Parathyroid adenoma (tissue), 2 donors: Measurements from ENCODE around the gene NFIB.

ENCODE experiments used
- H2AFZ ChIP-seq: fragments of 300-600 bp; sonication (generic); one replicate; pipeline ENCODE4 v1.7.0; 2017; ENCODE audit warnings: antibody characterized with exemption, mild to moderate bottlenecking
- H3K27ac ChIP-seq: fragments of 300-600 bp; sonication (generic); one replicate; pipeline ENCODE4 v1.7.0; 2017
- H3K27me3 ChIP-seq: fragments of 300-600 bp; sonication (generic); one replicate; pipeline ENCODE4 v1.7.0; 2017; ENCODE audit warnings: low read length; ENCODE audit not compliant: control insufficient read depth, insufficient read depth
- H3K36me3 ChIP-seq: fragments of 300-600 bp; sonication (generic); one replicate; pipeline ENCODE4 v1.7.0; 2017; ENCODE audit warnings: low read length; ENCODE audit not compliant: control insufficient read depth, insufficient read depth
- H3K4me1 ChIP-seq: fragments of 300-600 bp; sonication (generic); one replicate; pipeline ENCODE4 v1.7.0; 2017; ENCODE audit warnings: control low read depth
- H3K4me2 ChIP-seq: fragments of 300-600 bp; sonication (generic); one replicate; pipeline ENCODE4 v1.7.0; 2017; ENCODE audit warnings: low read length
- H3K4me3 ChIP-seq: fragments of 300-600 bp; sonication (generic); one replicate; pipeline ENCODE4 v1.7.0; 2017; ENCODE audit warnings: low read depth, low read length
- H3K79me2 ChIP-seq: fragments of 300-600 bp; sonication (generic); one replicate; pipeline ENCODE4 v1.7.0; 2017; ENCODE audit warnings: control low read depth
- H3K9ac ChIP-seq: fragments of 300-600 bp; sonication (generic); one replicate; pipeline ENCODE4 v1.7.0; 2017; ENCODE audit warnings: mild to moderate bottlenecking
- H3K9me3 ChIP-seq: fragments of 300-600 bp; sonication (generic); one replicate; pipeline ENCODE4 v1.7.0; 2017; ENCODE audit warnings: low read length; ENCODE audit not compliant: control insufficient read depth
- CTCF ChIP-seq: fragments of 300-600 bp; sonication (generic); IDR thresholded peaks from one replicate; pipeline ENCODE4 v1.7.0; 2017; ENCODE audit warnings: antibody characterized with exemption, mild to moderate bottlenecking
- donor health status: primary hyperparathyroidism.

Gene NFIB

DNA sequence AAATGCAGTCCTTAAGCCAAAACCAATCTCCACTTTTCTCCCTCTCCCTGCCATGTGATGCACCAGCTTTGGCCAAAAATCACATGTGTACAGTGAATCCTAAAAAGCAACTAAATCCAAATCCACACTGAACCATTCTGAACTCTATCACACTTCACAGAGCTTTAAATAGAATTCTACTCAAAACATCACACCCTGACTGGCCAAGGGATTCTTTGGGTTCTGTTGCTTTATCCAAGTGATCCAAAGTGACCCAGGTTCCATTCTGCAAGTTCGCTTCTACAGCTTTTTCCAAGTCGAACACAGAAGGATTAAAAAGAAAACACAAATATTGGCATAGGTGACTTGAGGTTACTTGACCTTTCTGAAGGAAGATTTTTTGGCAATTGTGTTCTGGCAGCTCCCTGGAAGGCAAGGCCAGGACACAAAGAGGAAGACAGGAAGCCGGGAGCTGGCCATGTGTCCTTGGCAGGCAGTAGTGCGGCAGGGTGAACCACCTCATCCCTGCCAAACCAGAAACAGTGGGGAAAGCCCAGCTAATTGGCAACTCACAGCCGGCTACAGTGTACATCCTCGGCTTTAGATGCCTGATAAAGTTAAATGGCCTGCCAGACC lies 115.0 kb downstream of the NFIB start:
- no peak overlapping the region for H3K4me2 ChIP-seq
- H2AFZ ChIP-seq, result no peak overlapping the region
- TF ChIP-seq CTCF, result no peak
- no peaks in the 10 kb centered on the region for H3K4me1 ChIP-seq
- H3K27ac ChIP-seq, result no peak overlapping the region
- no peak overlapping the region for H3K4me3 ChIP-seq
- H3K9me3 ChIP-seq, result no peaks in the 10 kb centered on the region
- no peak overlapping the region for H3K9ac ChIP-seq
- no peaks in the 10 kb centered on the region for H3K36me3 ChIP-seq
- no peaks in the 10 kb centered on the region for H3K79me2 ChIP-seq
- no peaks in the 10 kb centered on the region for H3K27me3 ChIP-seq

DNA sequence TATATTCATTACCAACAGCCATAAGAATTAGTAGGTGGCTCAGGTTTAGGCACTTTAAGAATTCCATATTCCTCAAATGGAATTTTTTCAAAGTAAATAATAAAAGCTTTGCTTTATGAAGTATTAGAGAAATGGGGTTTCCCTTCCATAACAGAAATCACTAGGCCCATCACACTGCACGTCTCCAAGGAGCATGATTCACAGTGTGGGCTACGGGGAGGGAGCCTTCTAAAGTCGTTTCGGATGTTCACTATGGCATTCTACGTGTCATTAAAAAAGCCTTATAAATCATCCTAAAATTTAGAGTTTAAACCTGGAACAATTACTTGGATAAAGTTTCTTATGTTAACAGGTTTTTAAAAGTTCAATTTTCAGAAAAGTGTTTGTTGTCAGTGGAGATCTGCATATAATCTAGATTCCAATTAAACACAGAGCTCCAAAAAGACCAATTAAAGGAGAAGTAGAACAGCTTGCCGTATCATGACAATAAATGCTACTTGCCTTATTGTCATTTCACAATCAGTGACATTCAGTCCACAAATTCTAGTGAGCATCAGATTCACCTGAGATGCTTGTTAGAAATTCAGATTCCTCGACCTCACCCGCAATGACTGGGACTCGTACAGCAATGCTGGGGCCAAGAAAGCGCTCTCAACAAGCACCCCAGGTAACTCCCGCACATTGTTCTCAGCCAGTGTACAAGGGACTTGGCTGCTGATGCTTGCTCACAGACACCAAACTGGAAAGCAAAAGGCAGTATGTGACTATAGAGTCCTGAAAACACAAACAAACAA lies 115.7 kb downstream of the NFIB start:
- no peaks in the 10 kb centered on the region for H3K4me1 ChIP-seq
- no peaks in the 10 kb centered on the region for H3K79me2 ChIP-seq
- H3K36me3 ChIP-seq, result no peaks in the 10 kb centered on the region
- H3K27ac ChIP-seq, result no peak overlapping the region
- no peak overlapping the region for H2AFZ ChIP-seq
- TF ChIP-seq CTCF, result no peak
- no peaks in the 10 kb centered on the region for H3K9me3 ChIP-seq
- H3K4me3 ChIP-seq, result no peak overlapping the region
- H3K4me2 ChIP-seq, result no peak overlapping the region
- no peaks in the 10 kb centered on the region for H3K27me3 ChIP-seq
- H3K9ac ChIP-seq, result no peak overlapping the region

GRCh38 chr9:14197325-14197858 lies 116.5 kb downstream of the NFIB start:
- H3K27ac ChIP-seq, result no peak overlapping the region
- no peak overlapping the region for H2AFZ ChIP-seq
- H3K4me1 ChIP-seq, result no peaks in the 10 kb centered on the region
- H3K9me3 ChIP-seq, result no peaks in the 10 kb centered on the region
- no peak overlapping the region for H3K4me2 ChIP-seq
- H3K9ac ChIP-seq, result no peak overlapping the region
- H3K4me3 ChIP-seq, result no peak overlapping the region
- H3K27me3 ChIP-seq, result no peaks in the 10 kb centered on the region
- TF ChIP-seq CTCF, result no peak
- no peaks in the 10 kb centered on the region for H3K36me3 ChIP-seq
- no peaks in the 10 kb centered on the region for H3K79me2 ChIP-seq

DNA sequence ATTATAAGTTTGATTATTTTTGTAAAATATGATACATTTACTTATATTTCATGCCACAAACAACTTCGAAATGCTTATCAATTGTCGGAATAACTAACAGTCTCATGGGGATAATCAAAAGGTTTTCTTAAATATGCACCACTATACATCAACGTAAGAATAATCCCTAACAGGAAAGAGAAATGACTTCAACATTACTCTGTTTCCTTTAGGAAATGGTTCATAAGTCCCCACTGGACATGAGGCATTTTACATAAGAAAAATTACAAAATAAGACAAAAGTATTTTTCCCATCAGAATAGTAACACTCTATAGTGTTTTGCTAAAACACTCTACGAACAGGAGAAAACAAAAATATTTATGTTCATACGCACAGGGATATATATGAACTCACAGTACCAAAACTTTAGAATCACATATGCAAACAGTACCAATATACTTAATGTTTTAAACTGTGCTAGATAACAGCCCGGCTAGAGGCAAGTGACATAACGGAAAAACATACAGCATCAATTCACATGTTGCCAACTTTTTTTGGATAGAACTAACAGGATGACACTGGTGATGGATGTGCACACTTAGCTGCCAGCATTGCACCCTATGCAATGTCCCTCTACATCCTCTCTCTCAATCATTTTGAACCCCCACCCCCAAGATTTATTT lies 120.5 kb downstream of the NFIB start:
- H3K79me2 ChIP-seq, result no peaks in the 10 kb centered on the region
- H2AFZ ChIP-seq, result no peak overlapping the region
- H3K4me3 ChIP-seq, result no peak overlapping the region
- no peaks in the 10 kb centered on the region for H3K4me1 ChIP-seq
- H3K27me3 ChIP-seq, result no peaks in the 10 kb centered on the region
- no peaks in the 10 kb centered on the region for H3K9me3 ChIP-seq
- H3K36me3 ChIP-seq, result no peaks in the 10 kb centered on the region
- H3K4me2 ChIP-seq, result no peak overlapping the region
- H3K9ac ChIP-seq, result no peak overlapping the region
- no peak for TF ChIP-seq CTCF
- H3K27ac ChIP-seq, result no peak overlapping the region
